Measurements from ENCODE around the gene GPX4.
"Not testable (repeated sequence)": the region's sequence is repeated elsewhere in the genome, so short reads cannot be mapped to it uniquely, and the experiment has no call there.

GPX4 gene

GRCh38 chr19:1111641-1112267, 8.0 kb downstream of the GPX4 start:
- no peak overlapping the region for H3K4me3 Mint-ChIP-seq
- DNase-seq: no peak
- no peaks in the 10 kb centered on the region for H3K36me3 Mint-ChIP-seq (ENCODE audit: low read depth)
- H3K4me1 Mint-ChIP-seq: no peaks in the 10 kb centered on the region
- no peaks in the 10 kb centered on the region for H3K27me3 Mint-ChIP-seq (ENCODE audit: low read depth, poor library complexity)
- H3K27ac Mint-ChIP-seq: no peak overlapping the region
- H3K9me3 Mint-ChIP-seq: no peaks in the 10 kb centered on the region
- TF ChIP-seq CTCF (IDR thresholded peaks at IDR 0.05): no peak

- Mint-ChIP-seq H3K27me3 (ENCODE audit: low read depth, poor library complexity) (no peaks in the 10 kb centered on the region), H3K4me3 (no peak overlapping the region), H3K36me3 (ENCODE audit: low read depth) (no peaks in the 10 kb centered on the region), H3K27ac (no peak overlapping the region), H3K9me3 (no peaks in the 10 kb centered on the region), H3K4me1 (no peaks in the 10 kb centered on the region)
- TF ChIP-seq CTCF (IDR thresholded peaks at IDR 0.05): no peak
- DNase-seq: peak; percentile 69
Measured at GRCh38 chr19:1112268-1113029, 8.7 kb downstream of the GPX4 start.

- peak; percentile 89 for TF ChIP-seq CTCF (IDR thresholded peaks at IDR 0.05)
- Mint-ChIP-seq H3K27me3 (ENCODE audit: low read depth, poor library complexity) (no peaks in the 10 kb centered on the region), H3K36me3 (ENCODE audit: low read depth) (peaks cover 4% of the 10 kb centered on the region), H3K4me3 (no peak overlapping the region), H3K9me3 (no peaks in the 10 kb centered on the region), H3K27ac (no peak overlapping the region), H3K4me1 (no peaks in the 10 kb centered on the region)
- DNase-seq: peak; percentile 99
Measured at GRCh38 chr19:1113030-1113985, 9.5 kb downstream of the GPX4 start.

- no peak for DNase-seq
- Mint-ChIP-seq H3K27me3 (ENCODE audit: low read depth, poor library complexity) (no peaks in the 10 kb centered on the region), H3K9me3 (no peaks in the 10 kb centered on the region), H3K27ac (no peak overlapping the region), H3K36me3 (ENCODE audit: low read depth) (peaks cover 10% of the 10 kb centered on the region), H3K4me3 (no peak overlapping the region), H3K4me1 (no peaks in the 10 kb centered on the region)
- TF ChIP-seq CTCF (IDR thresholded peaks at IDR 0.05): no peak
Measured at GRCh38 chr19:1113986-1114483, 10.2 kb downstream of the GPX4 start.

GRCh38 chr19:1114728-1115127, 10.9 kb downstream of the GPX4 start:
- not testable (repeated sequence) for H3K27me3 Mint-ChIP-seq (ENCODE audit: low read depth, poor library complexity); H3K4me3 Mint-ChIP-seq; DNase-seq; H3K9me3 Mint-ChIP-seq; H3K4me1 Mint-ChIP-seq; H3K27ac Mint-ChIP-seq
- peaks cover 10% of the 10 kb centered on the region for H3K36me3 Mint-ChIP-seq (ENCODE audit: low read depth)

All from nephron progenitor cell (in vitro differentiated cells).